Measurements from ENCODE around the gene SLC25A31.

The SLC25A31 gene

DNA sequence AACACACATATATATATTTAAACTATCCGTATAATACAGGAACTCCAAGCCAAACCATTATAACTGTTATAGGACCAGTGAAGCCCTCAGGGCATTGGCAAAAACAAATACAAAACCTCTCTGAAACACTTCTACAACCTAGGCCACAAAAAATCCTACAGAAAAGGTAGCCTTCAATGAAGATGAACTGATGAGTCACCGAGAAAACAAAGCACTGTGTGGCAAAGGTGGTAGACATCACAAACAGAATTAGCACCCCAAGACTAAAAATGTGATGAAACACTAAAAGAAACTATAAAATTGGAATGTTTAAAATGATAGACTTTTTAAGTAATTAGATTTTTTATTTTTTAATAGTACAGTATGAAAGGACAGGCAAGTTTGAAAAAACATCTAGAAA lies 46.4 kb downstream of the SLC25A31 start:
- in situ Hi-C loops (cut with MboI; ENCODE audit: low sequenced_read_pairs): no loop called here

DNA sequence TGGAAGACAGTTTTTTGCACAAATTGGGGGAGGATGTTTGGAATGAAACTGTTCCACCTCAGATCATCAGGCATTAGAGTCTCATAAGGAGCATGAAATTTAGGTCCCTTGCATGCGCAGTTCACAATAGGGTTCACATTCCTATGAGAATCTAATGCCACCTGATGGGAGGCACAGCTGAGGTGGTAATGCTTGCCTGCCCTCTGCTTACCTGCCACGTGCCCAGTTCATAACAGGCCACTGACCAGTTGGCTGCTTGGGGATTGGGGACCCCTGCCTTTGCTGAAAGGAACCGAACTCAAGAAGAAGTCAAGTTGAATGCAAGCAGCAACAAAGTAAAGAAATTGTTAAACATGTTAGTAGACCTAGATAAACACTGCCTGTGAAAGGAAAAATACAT lies 47.3 kb downstream of the SLC25A31 start:
- in situ Hi-C loops (cut with MboI; ENCODE audit: low sequenced_read_pairs): no loop called here

DNA sequence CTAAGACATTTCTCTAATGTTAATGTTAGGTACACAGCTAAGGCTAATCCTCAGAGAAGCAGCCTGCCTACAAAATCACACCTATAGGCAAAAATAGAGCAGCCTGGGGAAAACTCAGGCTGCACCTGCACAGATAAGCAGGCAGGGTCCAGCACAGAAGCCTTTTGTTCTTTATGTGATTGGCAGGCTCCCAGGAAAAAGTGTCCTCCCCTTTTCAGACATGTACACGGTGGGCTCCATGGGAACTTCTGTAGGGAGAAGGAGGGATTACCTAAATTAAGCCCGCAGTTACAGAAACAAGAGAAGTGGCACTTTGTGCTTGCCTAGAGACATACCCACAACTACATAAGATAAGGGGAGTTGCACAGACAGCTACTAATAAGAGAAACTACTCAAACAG lies 47.9 kb downstream of the SLC25A31 start:
- in situ Hi-C loops (cut with MboI; ENCODE audit: low sequenced_read_pairs): no loop called here

DNA sequence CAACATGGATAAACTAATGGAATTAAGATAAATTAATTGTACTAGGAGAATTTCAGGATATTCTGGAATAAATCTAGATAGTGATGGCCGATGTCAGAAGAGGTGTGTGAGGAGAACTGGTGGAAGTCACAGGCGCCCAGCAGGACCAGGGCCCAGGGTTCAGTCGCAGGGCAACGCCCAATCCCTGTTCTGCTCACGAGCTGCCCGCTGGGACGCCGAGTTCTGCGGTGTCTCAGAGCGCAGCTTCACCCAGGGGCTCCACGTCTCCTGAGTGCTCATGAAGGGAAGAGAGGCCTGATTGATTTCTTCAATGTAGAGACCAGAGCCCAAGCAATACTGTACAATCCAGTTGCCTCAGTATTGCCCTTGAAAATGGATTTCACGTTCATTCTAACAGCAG lies 50.4 kb downstream of the SLC25A31 start:
- in situ Hi-C loops (cut with MboI; ENCODE audit: low sequenced_read_pairs): no loop called here

DNA sequence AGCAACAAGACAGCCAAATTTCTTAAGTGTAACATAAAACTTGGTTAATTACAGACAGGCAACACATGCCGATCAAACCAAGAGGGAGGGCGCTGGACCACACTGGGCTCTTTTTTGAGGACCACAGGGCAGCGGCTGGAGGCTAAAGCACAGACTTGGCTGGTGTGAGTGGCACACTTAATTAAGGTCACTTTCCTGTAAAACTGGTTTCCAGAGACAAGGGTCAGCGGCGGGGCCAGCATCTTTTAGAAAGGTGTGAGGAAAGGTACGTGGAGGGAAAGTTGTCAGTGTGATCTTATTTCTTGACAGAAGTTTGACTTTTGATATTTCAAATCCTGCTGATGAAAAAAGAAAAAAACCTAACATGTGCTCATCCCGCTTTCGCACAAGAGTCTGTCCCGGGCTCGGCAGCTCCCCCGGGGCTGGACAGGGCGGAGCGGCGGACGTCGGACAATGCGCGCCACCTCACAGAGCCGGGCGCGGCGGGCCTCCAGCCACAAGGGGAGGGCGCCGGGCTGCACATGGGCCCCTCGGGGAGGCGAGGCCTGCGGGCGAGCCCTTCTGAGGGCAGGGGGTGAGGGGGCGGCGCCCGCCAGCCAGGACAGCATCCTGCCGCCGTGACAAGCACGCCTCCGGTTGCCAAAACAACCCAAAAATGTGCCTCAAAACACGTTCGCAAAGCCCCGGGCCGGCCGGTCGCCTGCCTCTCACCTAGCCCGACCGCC lies 51.3 kb downstream of the SLC25A31 start:
- in situ Hi-C loops (cut with MboI; ENCODE audit: low sequenced_read_pairs): no loop called here

DNA sequence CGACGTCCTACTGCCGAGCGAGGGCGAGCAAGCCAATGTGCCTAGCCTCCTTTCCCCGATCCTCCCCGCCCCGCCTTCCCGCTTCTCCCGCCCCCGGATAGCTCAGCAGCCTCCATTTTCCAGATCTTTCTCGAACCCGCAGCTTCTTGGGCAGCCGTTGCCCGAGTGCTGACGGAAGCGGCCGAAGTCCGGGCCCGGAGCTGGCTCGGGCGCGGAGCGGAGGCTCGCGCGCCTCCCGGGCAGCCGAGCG lies 51.8 kb downstream of the SLC25A31 start:
- in situ Hi-C loops (cut with MboI; ENCODE audit: low sequenced_read_pairs): no loop called here

DNA sequence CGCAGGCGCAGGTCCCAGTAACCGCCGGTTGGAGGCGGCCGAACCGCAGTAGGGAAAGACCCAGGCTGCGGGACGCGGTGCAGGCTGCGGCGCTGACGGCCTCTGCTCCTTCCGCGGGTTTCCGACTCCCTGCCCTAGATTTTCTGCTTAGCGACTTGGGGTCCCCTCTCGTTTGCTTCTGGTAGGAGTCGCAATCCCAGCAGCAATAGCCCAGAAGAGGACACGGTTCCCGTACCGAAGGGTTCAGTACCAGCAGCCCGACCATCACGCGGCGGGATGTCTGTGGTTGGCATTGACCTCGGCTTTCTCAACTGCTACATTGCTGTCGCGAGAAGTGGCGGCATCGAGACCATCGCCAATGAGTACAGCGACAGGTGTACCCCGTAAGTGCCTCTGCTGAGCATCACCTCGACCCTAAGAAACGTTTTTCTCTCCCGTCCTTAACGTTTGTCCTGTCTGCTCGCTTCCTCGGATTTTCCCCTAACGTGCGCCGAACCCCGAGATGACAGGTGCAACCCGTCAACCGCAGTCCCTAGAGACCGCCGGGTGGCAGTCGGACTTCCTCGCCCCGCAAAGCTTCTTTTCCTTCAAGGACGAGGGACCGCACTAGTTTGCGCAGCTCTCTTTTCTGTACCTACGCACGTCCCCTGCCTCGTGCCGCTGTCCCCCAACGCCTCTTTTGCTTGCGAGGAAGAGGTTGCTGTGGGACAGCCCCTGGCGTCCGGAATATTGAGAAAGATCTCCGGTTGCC lies 52.2 kb downstream of the SLC25A31 start, which contains the start of gene HSPA4L:
TSS of gene HSPA4L (plus strand) at position 48 of the 751 bp plus-strand sequence. CDS start at position 277, 229 bp downstream.
- in situ Hi-C loops (cut with MboI; ENCODE audit: low sequenced_read_pairs): no loop called here

DNA sequence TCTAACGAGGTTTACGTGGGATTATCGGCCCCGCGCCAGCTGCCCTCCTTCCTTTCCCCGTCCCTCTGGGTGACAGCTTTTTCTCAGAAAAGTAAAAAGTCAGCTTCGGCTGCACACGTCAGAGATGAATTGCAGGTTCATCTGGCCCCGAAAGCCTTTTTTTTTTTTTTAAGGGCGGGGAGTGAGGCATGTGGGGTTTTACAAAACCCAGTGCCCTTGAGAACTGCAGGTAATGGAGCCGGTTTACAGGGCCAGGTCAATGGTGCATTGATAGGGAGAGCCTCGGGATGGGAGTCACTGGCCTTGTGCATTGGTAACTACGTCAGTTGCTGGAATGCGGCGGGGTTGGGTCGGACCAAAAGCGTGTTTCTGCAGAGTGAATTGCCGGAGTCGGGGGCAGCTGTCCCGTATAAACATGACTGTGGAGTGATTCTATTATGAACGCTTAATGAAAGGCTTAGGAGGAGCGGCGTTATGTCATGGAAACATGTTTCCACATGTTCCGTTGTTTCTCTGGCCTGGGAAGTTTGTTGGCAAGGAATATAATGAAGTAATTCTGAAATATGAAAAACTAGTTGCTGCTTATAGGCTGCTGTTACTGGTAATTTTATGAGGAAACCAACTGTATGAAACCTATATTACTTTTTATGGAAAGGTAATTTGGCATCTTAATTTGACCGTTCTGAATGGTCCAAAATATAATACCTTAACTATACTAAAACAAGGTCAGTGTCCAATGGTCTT lies 53.0 kb downstream of the SLC25A31 start:
- in situ Hi-C loops (cut with MboI; ENCODE audit: low sequenced_read_pairs): no loop called here

DNA sequence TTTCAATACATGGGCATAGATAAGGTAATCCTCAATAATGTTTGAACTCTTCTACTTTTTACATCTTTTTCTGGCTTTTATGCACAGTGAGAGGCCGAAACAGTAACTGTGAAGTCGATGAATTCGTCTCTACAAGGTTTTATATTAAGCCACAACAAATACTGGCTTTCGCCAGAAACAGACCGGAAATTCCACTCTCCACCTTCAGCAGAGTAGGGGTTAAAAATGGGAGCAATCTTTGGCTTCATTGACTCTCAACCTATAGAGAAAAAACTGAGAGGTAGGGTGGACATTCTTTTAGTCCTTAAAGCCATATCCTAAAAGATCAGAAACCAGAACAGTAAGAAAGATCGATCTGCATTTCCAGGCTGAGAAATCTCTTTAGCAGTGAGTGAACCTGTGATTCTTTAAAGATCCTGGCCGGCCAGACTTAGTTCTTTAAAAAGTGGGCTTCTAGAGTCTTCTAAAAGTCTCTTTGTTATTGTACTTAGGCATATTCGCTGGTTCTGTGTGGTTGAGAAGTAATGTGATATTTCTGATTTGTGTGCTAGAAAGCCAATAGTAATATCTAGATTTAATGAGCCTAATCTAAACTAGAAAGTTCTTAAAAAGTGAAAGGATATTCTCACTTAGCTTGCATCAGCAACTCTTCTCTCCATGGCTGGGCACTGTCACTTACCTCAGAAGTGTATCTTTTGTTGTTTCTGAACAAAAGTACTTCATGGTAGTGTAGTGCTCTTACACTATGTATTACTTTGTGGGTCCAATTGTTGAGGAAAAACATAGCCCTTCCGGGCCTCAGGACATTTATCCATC lies 54.0 kb downstream of the SLC25A31 start:
- in situ Hi-C loops (cut with MboI; ENCODE audit: low sequenced_read_pairs): no loop called here

DNA sequence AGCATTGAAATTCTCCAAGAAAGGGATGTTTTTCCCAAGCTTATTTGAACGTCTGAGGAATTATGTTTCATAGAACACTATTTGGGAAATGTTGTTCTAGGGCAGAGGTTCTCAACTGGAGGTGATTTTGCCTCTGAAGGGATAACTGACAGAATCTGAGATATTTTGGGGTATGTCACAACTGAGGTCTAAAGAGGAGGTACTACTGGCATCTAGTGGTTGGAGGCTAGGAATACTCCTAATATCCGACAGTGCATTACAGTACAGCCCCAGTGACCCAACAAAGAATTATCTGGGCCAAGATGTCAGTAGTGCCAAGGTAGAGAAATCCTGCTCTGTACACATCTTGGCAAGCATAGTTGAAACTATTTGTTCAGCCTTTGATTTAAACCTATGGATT lies 58.3 kb downstream of the SLC25A31 start:
- in situ Hi-C loops (cut with MboI; ENCODE audit: low sequenced_read_pairs): no loop called here

DNA sequence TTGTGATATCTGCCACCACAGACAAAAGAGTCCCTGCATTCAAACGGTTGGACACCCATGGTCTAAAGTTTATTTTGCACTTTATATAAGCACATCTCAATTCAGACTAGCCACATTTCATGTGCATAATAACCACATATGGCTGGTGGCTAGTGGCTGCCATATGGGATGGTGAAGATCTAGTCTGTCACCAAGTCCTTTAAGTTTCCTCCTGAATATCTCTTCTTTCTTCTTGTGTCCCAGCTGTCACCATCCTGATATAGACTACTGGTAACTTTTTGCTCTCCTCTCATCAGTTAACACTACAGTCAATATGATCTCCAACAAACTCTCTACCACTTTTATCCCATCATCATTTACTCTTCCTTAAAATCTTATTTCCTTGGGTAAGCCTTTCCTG lies 61.2 kb downstream of the SLC25A31 start:
- in situ Hi-C loops (cut with MboI; ENCODE audit: low sequenced_read_pairs): no loop called here

DNA sequence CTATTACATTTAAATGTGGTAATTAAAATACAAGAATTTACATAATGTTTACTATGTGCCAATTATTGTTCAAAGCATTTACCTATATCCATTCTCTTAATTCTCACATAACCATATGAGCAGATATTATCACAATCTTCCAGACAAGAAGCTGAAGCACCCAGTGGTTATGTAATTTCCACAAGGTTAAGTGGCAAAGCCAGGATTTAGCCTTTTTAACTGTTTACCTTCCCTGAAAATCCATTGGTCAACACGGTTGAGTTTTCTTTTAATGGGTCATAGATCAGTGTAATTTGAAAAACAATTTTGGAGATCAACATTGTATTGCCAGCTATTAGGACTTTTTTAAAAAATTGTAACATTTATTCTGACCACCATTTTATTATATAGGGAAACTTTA lies 63.3 kb downstream of the SLC25A31 start:
- in situ Hi-C loops (cut with MboI; ENCODE audit: low sequenced_read_pairs): no loop called here

DNA sequence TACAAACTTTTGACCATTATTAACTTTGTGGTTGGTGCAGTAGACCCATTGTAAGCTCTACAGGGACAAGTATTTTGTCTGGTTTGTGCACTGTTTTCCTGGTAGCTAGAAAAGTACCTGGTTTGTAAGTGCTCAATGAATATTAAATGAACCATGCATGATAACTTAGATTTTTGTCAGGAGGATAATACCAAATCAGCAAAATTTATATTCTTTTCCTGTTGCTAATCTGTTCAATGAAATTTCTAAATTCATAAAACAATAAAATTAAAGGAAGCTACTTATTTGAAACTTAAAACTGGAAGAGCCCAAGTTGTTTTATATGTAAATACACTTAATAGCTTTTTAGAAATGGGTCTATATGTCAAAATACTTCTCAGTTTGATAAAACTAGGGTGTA lies 69.5 kb downstream of the SLC25A31 start:
- in situ Hi-C loops (cut with MboI; ENCODE audit: low sequenced_read_pairs): no loop called here

DNA sequence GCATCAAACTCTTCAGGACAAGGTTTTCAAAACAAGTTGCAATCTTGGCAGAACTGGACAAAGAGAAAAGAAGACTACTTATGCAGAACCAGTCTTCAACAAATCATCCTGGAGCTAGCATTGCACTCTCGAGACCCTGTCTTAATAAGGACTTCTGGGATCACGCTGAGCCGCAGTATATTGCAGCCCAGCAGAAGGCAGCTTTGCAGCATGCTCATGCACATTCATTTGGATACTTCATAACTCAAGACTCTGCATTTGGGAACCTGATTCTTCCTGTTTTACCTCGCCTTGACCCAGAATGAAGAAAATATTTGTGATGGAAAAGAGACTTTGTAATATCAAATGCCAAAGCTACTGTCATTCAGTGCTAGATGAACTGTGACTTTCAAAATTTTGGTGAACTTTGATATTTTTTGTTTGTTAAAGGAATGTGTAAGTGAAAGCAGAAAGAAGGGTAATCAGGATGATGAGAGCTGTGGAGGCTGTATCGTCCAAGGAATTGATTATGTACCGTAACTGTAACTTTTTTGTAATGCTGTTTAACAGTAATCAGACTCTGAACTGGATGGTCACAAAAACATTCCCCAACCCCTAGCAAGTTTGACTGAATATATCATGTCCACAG lies 79.1 kb downstream of the SLC25A31 start:
- in situ Hi-C loops (cut with MboI; ENCODE audit: low sequenced_read_pairs): no loop called here

DNA sequence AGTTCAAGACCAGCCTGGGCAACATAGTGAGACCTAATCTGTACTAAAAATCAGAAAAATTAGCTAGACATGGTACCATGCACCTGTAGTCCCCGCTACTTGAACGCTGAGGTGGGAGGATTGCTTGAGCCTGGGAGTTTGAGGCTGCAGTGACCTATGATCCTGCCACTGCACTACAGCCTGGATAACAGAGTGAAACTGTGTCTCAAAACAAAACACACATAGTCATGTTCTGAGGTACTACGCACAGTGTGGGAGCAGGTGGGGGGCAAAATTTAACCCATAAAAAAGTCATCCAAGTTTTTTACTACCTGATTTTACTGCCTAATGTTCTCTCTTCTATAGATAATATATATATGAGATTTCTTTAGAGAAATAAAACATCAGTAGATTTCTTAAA lies 80.4 kb downstream of the SLC25A31 start:
- in situ Hi-C loops (cut with MboI; ENCODE audit: low sequenced_read_pairs): no loop called here

DNA sequence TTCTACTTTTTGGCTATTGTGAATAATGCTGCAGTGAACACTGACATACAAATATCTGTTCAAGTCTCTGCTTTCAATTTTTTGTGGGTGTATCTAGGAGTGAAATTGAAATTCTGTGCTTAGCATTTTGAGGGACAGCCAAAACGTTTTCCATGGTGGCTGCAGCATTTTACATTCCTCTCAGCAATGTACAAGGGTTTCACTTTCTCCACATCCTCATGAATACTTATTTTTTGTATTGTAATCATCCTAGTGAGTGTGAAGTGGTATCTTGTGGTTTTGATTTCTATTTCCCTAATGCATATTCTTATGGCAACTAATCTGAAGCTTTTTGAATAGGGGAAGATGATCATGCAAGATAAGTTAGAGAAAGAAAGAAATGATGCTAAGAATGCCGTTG lies 92.2 kb downstream of the SLC25A31 start:
- in situ Hi-C loops (cut with MboI; ENCODE audit: low sequenced_read_pairs): no loop called here
